Ascending aorta (tissue), 2 donors: ENCODE measurements around the gene RHOBTB3. TPM values are rescaled to one million over a fixed set of nuclear protein-coding genes. Genes with fewer than 3 reads are reported as not detected.
"Not testable (repeated sequence)": the region's sequence is repeated elsewhere in the genome, so short reads cannot be mapped to it uniquely, and the experiment has no call there.

Source experiments
- DNase-seq, 2 donors: peaks; one replicate each; pipeline ENCODE4 v3.0.0-alpha.2; 2019; ENCODE audit warnings: low spot score in 2 of 2
- H3K27ac ChIP-seq, 2 donors: fragments of 200-600 bp; sonication (generic); one replicate each; pipeline ENCODE4 v1.5.1; 2016 to 2017; ENCODE audit warnings: mild to moderate bottlenecking in 1 of 2
- H3K27me3 ChIP-seq: fragments of 200-600 bp; sonication (generic); one replicate; pipeline ENCODE4 v1.5.1; 2017
- H3K36me3 ChIP-seq, 2 donors: fragments of 200-600 bp; sonication (generic); one replicate each; pipeline ENCODE4 v1.5.1; 2016
- H3K4me1 ChIP-seq, 2 donors: fragments of 200-600 bp; sonication (generic); one replicate each; pipeline ENCODE4 v1.5.1; 2016 to 2017; ENCODE audit warnings: mild to moderate bottlenecking in 1 of 2
- H3K4me3 ChIP-seq, 2 donors: fragments of 200-600 bp; sonication (generic); one replicate each; pipeline ENCODE4 v1.5.1; 2016 to 2017; ENCODE audit warnings: mild to moderate bottlenecking in 1 of 2
- H3K9me3 ChIP-seq, 2 donors: fragments of 200-600 bp; sonication (generic); one replicate each; pipeline ENCODE4 v1.5.1; 2016
- intact Hi-C: fragments of 100-400 bp; cut with DNase I; formaldehyde crosslinking; loops from one replicate; pipeline ENCODE4 v1.15.1; 2023
- total RNA-seq: library from RNA; depleted of rRNA; stranded (reverse); fragments of >200 nt; gene quantifications from one replicate; pipeline ENCODE4 v1.1.0, GENCODE V29; 2016
- TF ChIP-seq, protein P1 (sequence below), 3 experiments: fragments of 200-600 bp in 2 of 3; fragments of 450-650 bp in 1 of 3; sonication (generic) in 2 of 3; IDR thresholded peaks; one replicate each; pipeline ENCODE4 v1.5.1; 2016 to 2019; ENCODE audit warnings: antibody characterized with exemption in 3 of 3, mild to moderate bottlenecking in 1 of 3, moderate library complexity in 1 of 3

Gene RHOBTB3
- total RNA-seq, 1 donor from 2014 or later, result 153 TPM

DNA sequence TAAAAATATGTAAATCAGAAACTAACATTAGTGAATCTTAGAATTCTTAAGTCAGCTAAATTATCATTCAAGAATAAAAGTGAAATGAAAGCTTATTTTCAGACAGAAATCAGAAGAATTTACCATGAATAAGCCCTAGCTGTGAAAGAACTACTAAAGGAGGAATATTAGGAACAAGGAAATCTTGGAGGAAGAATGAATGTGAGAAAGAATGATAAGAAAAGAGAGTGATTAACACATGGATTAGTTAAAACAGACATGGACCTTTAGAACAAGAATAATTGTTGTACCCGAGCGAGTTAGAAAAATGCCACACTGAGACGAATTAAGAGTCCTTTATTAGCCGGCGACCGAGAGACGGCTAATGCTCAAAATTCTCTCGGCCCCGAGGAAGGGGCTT is 24.1 kb upstream of the RHOBTB3 start:
- Histone ChIP-seq H3K27ac (no peak overlapping the region), H3K9me3 (no peaks in the 10 kb centered on the region), H3K36me3 (no peaks in the 10 kb centered on the region), H3K4me1 (no peaks in the 10 kb centered on the region), H3K4me3 (no peak overlapping the region), H3K27me3 (no peaks in the 10 kb centered on the region)
- intact Hi-C loops, result no loop called here
- TF ChIP-seq, protein P1, sequence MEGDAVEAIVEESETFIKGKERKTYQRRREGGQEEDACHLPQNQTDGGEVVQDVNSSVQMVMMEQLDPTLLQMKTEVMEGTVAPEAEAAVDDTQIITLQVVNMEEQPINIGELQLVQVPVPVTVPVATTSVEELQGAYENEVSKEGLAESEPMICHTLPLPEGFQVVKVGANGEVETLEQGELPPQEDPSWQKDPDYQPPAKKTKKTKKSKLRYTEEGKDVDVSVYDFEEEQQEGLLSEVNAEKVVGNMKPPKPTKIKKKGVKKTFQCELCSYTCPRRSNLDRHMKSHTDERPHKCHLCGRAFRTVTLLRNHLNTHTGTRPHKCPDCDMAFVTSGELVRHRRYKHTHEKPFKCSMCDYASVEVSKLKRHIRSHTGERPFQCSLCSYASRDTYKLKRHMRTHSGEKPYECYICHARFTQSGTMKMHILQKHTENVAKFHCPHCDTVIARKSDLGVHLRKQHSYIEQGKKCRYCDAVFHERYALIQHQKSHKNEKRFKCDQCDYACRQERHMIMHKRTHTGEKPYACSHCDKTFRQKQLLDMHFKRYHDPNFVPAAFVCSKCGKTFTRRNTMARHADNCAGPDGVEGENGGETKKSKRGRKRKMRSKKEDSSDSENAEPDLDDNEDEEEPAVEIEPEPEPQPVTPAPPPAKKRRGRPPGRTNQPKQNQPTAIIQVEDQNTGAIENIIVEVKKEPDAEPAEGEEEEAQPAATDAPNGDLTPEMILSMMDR (IDR thresholded peaks at IDR 0.05), result no peak
- no peak for DNase-seq

DNA sequence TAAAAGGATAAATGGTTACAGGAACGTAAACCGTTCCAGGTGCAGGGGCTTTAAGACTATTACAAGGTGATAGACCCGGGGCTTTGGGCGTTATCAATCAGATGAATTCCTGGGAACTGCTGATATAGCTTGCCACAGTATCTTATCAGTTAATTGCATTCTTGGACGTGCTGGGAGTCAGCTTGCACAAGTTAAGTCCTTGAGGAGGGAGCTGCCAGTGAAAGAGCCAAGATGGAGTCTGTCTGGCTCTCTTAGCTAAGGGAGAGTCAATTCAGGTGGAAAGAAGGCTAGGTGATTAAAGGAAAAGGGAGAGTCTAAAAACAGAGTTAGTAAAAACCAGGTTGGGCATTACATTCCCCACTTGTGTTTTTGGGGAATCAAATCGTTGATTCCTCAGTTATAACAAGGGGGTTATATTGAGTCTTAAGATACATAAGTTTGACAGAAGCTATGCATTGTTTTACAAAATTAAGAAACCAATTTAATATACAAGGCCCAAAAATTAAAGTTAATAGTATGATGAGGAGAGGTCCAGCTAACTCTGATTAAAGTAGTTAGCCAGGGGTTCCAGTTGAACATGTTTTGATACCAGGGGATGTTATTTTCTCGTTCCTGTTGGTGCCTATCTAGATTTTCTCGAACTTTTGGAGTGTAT is 23.5 kb upstream of the RHOBTB3 start:
- intact Hi-C loops, DNase-seq, H3K4me1 ChIP-seq, H3K36me3 ChIP-seq, H3K9me3 ChIP-seq, H3K4me3 ChIP-seq, H3K27ac ChIP-seq, H3K27me3 ChIP-seq: not testable (repeated sequence)

DNA sequence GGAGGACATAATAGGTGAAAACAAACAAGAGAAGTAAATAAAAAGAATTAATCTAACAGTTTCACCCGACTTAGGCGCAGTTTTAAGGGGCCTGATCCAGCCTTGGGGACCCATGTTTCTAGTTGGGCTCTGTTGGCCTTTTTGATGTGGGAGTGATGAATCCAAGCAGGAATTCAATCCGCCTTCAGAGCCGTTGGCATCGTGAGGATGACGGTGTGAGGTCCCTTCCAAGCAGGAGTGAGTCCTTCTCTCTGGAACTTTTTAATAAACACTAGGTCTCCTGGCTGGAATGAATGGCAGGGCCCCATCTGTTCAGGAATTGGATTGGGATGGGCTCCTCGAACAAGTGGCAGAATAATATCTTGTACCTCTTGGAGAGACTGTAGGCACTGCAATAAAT is 22.3 kb upstream of the RHOBTB3 start:
- TF ChIP-seq, protein P1 (IDR thresholded peaks at IDR 0.05), result no peak
- no peak for DNase-seq
- intact Hi-C loops, result no loop called here
- Histone ChIP-seq H3K27me3 (no peaks in the 10 kb centered on the region), H3K36me3 (no peaks in the 10 kb centered on the region), H3K27ac (no peak overlapping the region), H3K4me1 (no peaks in the 10 kb centered on the region), H3K9me3 (no peaks in the 10 kb centered on the region), H3K4me3 (no peak overlapping the region)

DNA sequence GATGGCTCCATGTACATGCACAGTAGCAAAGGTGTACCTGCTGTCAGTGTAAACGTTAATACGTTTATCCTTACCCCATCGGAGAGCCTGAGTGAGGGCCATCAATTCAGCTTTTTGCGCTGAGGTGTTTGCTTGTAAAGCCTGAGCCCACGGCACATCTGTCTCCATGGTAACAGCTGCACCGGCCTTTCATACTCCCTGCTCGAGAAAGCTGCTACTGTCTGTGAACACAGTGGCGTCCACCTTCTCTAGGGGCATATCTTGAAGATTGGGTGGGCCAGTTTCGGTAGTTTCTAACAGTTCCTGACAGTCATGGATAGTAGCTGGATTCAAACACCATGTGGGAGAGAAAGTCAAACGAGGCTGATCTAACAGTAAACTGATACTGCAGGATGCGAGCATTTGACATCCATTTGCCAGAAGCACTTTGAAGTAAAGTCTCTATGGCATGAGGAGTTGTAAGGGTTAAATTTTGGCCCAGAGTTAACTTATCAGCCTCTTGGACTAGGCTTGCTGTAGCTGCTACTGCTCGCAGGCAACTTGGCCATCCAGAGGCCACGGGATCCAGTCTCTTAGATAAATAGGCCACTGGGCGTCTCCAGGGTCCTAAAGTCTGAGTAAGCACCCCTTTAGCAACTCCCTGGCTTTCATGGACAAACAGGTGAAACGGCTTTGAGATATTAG is 21.0 kb upstream of the RHOBTB3 start:
- Histone ChIP-seq H3K4me1 (no peaks in the 10 kb centered on the region), H3K36me3 (no peaks in the 10 kb centered on the region), H3K9me3 (no peaks in the 10 kb centered on the region), H3K4me3 (no peak overlapping the region), H3K27me3 (no peaks in the 10 kb centered on the region), H3K27ac (no peak overlapping the region)
- intact Hi-C loops, result no loop called here
- TF ChIP-seq, protein P1 (IDR thresholded peaks at IDR 0.05), result no peak
- no peak for DNase-seq

DNA sequence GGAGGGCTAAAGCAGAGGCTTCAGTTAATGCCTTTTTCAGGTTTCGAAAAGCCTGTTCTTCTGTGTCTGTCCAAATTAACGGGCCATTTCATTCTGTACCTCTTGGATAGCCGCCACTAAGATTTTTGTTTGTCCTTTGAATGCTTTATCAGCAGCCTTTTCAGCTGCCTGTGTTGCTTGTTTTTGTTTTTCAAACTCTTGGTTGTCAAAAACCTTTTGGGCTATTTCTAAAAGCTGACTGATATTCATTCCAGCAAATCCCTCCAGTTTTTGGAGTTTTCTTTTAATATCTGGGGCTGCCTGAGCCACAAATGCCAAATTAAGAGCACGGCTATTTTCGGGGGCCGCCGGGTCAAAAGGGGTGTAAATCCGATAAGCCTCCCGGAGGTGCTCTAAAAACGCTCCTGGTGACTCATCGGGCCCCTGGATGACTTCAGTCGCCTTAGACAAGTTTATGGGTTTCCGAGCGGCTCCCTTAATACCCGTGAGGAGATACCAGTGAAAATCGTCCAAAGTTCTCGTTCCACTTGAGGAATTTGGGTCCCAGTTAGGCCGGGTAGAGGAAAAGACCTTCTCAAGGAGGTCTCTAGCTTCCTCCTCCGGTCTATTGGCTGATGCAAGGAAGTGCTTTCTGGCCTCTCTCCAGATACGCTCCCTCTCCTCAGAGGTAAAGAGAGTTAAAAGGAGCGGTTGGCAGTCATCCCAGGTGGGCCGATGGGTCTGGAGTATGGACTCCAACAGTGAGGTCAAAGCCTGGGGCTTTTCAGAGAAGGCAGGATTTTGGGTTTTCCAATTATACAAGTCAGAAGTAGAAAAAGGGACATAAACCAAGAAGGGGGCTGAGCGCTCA is 20.3 kb upstream of the RHOBTB3 start:
- not testable (repeated sequence) for DNase-seq, H3K27ac ChIP-seq, H3K4me3 ChIP-seq

DNA sequence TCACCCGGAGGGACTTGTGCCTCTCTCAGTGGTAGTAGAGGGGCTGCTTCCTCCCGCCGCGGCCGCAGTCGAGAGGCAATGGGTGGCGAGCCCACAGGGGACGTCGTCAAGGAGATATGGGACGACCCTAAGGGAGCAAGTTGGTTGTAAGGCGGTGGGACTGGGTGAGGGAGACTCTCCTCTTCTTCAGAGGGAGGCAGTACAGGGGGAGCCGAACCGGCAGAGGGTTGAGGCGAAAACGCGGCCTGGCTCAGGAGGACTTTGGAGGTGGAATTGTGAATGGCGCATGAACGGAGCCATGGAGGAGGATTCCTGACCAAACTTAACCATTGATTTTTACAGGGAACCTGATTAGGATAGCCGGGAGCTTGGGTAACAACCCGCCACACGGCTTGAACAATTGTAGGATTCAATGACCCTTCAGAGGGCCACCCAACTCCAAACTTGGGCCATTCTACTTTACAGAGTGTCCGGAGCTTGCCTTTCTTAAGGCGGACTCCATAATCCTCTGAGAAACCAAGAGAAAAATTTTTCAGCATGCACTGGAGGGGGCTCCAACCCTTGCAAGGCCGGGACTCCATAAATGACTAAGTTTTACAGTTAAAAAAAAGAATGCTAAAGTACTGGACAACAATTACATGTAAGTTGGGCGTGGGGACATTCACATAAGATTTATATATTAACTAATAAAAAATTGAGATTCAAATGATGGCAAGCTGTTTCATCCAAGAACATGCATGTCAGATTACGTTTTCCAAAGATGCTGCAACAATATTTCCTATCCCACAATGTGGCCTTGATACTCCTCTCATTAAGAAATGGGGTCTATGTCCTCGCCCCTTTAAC is 19.4 kb upstream of the RHOBTB3 start:
- no peaks in the 10 kb centered on the region for H3K27me3 ChIP-seq
- no peaks in the 10 kb centered on the region for H3K36me3 ChIP-seq
- TF ChIP-seq, protein P1 (IDR thresholded peaks at IDR 0.05), result no peak
- intact Hi-C loops, result no loop called here
- H3K4me3 ChIP-seq, result no peak overlapping the region
- H3K27ac ChIP-seq, result no peak overlapping the region
- no peaks in the 10 kb centered on the region for H3K4me1 ChIP-seq
- no peaks in the 10 kb centered on the region for H3K9me3 ChIP-seq
- DNase-seq, result no peak

More for the DNA sequence above, 20.3 kb upstream of the RHOBTB3 start:
- intact Hi-C loops, H3K27me3 ChIP-seq, H3K9me3 ChIP-seq, H3K36me3 ChIP-seq, H3K4me1 ChIP-seq: not testable (repeated sequence)
